Measurements from ENCODE around the gene SLC2A13. TPM values are rescaled to one million over a fixed set of nuclear protein-coding genes. Genes with fewer than 3 reads are reported as not detected.
A peak's percentile ranks its signal among the peaks of the same experiment; 100 is the strongest.
"Not testable (repeated sequence)": the region's sequence is repeated elsewhere in the genome, so short reads cannot be mapped to it uniquely, and the experiment has no call there.

Gene SLC2A13
- total RNA-seq, 1 experiment from 2014 or later = 8.5 TPM

DNA sequence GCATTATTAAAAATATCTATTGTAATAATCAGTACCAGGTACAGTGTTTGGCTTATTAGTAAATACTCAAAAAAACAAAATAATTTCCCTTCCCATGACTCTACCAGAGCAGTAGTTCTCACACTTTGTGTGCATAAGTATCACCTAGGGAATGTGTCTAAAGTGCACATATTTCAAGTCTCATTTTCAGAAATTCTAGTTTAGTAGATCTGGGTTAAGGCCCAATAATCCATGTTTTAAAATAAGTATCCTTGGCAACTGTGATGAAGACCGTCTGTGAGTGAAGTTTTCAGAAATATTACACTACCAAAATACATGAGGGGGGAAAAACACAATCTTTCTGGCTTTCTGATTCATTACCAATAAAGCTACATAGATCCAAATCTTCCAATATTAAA is 237.6 kb downstream of the SLC2A13 start:
- DNase-seq (ENCODE audit: low read depth) = no peak

DNA sequence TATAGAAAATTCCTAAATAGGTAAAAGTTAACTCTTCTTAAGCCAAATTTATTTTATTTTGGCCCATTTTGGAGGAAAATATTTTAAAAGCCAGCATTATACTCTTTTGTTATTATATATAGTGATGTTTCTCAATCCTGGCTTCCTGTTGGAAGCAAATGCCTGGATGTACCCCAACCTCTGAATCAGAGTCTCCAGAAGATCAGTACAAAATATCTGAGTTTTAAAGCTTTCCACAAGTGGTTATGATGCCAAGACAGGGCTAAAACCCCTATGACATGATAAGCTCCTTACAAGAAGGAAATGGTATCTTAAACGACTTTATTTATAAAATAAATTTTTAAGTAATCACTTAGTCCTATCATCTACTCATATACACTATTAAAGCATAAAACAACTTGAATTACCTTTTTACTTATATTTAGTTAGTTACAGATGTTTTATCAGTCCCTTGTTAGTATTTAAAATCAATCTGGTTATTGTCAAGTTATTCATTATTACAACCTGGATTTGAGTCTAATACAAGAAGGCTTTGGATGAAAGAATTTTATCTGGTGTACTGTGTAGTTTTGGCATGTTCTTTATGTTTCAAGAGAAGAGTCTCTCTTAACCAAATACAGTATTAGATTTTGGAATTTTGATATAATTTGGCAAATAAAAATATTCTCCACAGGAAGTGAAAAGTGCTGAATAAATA is 238.1 kb downstream of the SLC2A13 start:
- no peak for DNase-seq (ENCODE audit: low read depth)

DNA sequence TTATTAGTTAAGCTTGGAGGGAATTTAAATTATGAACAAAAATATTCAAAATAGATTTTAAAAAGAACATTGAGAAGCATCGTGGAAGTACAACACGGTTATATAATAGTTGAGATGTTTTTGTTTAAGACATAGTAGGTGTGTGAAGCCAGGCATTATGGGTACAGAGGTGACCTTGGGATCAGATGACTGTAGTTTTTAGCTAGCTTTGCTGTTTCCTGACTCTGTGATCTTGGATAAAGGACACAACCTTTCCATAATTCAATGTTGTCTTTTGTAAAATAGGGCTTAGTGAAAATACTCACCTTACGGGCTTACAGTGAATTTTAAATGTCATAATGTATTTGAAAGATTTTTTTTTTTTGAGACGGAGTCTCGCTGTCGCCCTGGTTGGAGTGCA is 239.7 kb downstream of the SLC2A13 start:
- no peak for DNase-seq (ENCODE audit: low read depth)

- no peak for DNase-seq (ENCODE audit: low read depth)
Observed at GRCh38 chr12:39860695-39861094, 245.2 kb downstream of the SLC2A13 start.

DNA sequence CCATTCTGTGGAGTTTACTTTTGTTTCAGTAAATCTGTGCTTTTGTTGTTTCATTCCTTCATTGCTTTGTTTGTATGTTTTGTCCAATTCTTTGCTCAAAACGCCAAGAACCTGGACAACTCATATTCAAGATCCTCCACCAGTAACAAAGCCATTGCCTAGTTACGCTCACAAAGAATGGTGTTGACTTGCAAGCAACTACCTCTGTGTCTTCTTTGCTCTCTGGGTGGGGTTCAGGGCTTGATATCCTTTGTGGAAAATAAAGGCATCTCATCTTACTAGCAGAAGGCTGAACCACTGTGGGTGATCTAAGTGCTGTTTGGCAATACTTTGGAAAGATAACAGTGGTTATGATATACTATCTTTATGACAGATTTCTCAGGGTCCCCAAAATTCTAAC is 252.9 kb downstream of the SLC2A13 start:
- no peak for DNase-seq (ENCODE audit: low read depth)

- no peak for DNase-seq (ENCODE audit: low read depth)
Observed at GRCh38 chr12:39852346-39852745, 253.5 kb downstream of the SLC2A13 start.

DNA sequence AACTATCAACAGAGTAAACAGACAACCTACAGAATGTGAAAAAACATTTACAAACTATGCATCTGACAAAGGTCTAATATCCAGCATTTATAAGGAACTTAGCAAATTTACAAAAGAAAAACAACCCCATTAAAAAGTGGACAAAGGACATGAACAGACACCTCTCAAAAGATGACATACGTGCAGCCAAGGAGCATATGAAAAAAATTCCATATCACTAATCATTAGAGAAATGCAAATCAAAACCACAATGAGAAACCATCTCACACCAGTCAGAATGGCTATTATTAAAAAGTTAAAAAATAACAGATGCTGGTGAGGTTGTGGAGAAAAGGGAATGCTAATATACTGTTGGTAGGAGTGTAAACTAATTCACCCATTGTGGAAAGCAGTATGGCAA is 257.7 kb downstream of the SLC2A13 start:
- not testable (repeated sequence) for DNase-seq (ENCODE audit: low read depth)

DNA sequence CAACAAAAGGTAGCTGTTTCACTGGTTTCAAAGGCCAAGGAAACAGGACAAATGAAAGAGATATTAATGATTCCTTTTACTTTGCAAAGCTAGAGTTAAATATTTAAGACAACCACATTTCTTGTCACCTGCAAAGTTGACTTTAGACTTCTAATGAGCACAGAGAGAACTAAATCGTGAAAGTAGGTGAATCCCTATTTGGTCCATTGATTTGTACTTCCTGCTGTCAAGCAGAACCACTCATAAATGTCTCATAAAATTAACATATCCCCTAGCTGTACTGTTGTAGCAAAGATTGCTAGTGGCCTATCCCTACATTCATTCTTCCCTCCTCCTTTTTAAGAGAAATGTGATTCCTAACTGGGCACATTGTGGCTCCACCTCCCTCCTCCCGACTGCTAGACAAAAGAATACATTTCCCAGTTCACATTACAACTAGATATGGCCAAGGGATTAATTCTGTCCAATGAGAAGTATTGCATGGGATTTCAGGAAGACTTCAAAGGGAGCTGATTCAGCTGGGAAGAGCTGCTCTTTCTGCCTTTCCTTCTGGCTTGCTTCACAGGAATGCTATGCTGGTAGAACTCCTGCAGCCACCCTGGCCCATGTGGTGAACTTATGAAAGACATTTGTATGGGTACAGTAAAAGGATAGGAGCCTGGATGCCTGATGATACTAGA is 258.8 kb downstream of the SLC2A13 start:
- DNase-seq (ENCODE audit: low read depth) = no peak

DNA sequence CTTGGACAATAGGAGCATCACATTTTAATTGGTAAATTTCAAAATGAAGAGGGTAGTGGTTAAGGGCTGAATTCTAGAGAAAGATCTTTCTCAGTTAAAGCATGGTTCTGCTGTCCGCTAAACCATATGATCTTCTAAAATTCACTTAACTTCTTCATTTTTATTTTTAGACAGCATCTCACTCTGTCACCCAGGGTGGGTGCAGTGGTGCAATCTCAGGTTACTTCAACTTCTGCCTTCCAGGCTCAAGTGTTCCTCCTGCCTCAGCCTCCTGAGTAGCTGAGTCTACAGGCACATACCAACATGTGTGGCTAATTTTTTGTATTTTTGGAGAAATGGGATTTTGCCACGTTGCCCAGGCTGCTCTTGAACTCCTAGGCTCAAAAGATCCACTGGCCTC is 259.6 kb downstream of the SLC2A13 start:
- DNase-seq (ENCODE audit: low read depth) = no peak

GRCh38 chr12:39840422-39840821 is 265.5 kb downstream of the SLC2A13 start:
- DNase-seq (ENCODE audit: low read depth) = no peak

- DNase-seq (ENCODE audit: low read depth) = no peak
Observed at GRCh38 chr12:39839072-39839471, 266.8 kb downstream of the SLC2A13 start.

GRCh38 chr12:39835517-39836489 is 270.1 kb downstream of the SLC2A13 start:
- DNase-seq (ENCODE audit: low read depth) = no peak

DNA sequence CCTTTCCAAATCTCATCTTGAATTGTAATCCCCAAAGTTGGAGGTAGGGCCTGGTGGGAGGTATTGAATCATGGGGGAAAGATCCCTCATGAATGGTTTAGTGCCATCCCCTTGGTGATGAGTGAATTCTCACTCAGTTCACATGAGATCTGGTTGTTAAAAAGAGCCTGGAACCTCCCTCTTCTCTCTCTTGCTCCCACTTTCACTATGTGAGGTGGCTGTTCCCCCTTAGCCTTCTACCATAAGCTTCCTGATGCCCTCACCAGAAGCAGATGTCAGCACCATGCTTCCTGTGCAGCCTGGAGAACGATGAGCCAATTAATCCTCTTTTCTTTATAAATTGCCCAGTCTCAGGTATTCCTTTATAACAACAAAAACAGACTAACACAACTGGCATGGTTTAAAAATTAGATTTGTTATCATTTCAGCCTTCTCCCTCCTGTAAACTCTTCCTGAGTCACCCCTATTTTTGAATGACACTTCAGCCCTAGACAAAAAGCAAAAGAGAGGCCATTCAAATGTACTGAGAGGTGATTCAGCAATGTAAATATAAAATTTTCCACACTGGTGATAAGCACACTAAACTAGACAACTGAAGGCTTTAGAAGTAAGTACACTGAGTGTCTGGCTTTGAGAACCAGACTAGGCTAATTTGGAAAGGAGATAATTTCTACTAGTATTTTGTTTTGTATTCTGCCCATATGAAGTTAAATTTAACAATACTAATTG is 274.1 kb downstream of the SLC2A13 start:
- peak; percentile 47 for DNase-seq (ENCODE audit: low read depth)

DNA sequence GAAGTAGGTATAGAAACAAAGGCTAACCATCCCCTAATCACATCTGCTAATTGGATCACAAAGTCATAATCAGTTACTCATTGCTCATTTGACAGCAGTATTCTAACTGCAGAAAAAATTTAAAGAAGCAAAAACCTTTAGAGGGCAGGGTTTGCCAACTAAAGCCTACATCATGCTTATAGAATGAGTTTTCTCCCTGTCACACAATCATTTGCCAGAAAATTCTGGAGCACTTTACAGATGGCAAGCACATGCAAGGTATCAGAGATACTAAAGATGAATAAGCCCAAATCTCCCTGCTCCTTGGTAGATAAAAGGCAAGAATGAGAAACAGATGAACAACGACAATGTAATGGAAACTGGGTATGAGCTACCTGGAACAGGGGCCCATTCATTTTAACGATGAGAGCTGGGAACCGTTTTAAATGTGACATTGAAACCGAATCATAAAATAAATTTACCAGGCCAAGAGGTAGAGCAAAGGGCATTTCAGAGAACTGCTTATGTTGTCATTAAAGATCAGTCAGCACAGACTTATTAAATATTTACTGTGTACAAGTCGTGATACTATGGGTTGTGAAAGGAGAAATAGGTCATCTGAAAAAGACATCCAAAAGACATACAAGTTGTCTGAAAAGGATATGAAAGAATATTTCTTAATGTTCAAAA is 274.9 kb downstream of the SLC2A13 start:
- no peak for DNase-seq (ENCODE audit: low read depth)

- DNase-seq (ENCODE audit: low read depth) = no peak
Observed at GRCh38 chr12:39830171-39830570, 275.7 kb downstream of the SLC2A13 start.

- no peak for DNase-seq (ENCODE audit: low read depth)
Observed at GRCh38 chr12:39824505-39825212, 281.2 kb downstream of the SLC2A13 start.

DNA sequence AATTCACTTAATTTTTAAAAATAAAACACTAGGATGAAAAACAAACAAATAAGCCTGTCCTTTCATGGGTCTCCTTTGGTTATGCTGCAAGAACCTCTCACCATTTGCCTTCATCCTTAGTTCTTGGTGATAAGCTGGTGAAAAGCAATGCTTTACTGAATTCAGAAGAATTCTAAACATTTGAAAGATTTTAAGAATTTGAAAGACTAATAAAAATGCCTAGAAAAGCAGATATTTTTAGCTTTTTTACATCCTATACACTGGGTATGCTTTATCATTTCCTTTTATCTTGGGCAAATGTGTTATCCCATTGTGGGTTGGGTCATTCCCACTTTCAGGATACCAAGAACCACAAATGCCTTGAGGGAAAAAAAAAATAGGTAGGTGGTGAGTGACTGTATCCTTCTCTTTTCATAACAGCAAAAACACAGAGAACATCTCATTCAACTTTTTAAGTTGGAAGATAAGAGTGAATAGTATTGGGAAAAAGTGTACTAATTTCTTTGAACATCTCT is 289.2 kb downstream of the SLC2A13 start:
- peak; percentile 17 for DNase-seq (ENCODE audit: low read depth)

DNA sequence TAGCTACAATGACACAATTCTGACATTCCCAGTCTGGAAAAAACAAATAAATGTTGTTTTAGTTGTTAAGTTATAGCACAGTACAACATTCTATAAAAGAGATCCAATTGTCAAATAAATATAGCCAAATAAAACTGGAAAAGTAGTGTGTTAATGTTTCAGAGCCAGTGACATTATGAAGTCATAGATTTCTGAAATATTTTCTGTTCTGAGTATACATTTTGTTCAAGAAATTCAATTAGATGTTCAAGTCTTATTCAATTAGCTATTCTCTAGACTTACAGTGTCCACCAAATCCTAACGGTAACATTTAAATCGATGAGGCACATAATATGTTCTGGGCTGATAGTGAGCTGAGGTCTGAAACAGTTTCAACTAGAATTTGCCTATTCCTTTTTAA is 290.1 kb downstream of the SLC2A13 start:
- DNase-seq (ENCODE audit: low read depth) = no peak

DNA sequence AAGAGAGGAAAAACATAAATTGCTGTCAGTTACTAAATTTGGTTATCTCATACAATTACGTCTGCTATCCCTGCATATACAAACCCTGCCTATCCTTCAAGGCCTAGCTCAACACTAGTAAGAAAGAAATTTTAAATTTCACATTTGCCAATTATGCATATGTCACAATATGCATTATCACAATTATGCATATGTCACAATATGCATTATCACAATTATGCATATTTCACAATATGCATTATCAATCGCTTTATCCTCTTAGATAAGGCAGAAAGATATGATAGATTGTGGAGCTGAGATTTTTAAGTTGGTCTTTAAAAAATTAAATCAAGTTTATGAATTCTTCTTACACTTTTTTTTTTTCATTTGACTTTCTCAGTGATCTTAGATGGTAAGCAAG is 291.3 kb downstream of the SLC2A13 start:
- no peak for DNase-seq (ENCODE audit: low read depth)

- no peak for DNase-seq (ENCODE audit: low read depth)
Observed at GRCh38 chr12:39813776-39814175, 292.1 kb downstream of the SLC2A13 start.
